HepG2 (cell line): ENCODE results near the gene RIMBP2. TPM values are rescaled to one million over a fixed set of nuclear protein-coding genes. Genes with fewer than 3 reads are reported as not detected.

Source experiments
- ATAC-seq: fragments of 200-7000 bp; cut with Tn5 transposase; 3 replicates; pipeline ENCODE4 v1.9.1; 2020; ENCODE audit warnings: mild to moderate bottlenecking, moderate library complexity
- BruUV-seq: library from RNA; stranded (reverse); fragments of 400-500 nt; replicated peaks from 2 replicates; lab custom pipeline; 2021; lab: Mats Ljungman, UMichigan
- CTCF ChIA-PET: fragments of 300-600 bp; formaldehyde crosslinking; extraction: SDS; loops from one replicate; lab custom pipeline; 2021; ENCODE audit warnings: low total read pairs, inconsistent platforms, low intra/inter-chr PET ratio; lab: Yijun Ruan, JAX
- POLR2A ChIA-PET: fragments of 350-600 bp; sonication (Branson Sonifier 250); formaldehyde crosslinking; loops from one replicate; lab custom pipeline; 2020; ENCODE audit warnings: antibody characterized with exemption, inconsistent platforms; lab: Yijun Ruan, JAX
- DNase-seq: peaks from one replicate; pipeline ENCODE4 v3.0.0-alpha.2; 2015; ENCODE audit warnings: low spot score
- FAIRE-seq: peaks from 3 replicates; lab custom pipeline; 2011; peaks lifted over from hg19 to GRCh38; lab: Jason Lieb, UNC
- H2AFZ ChIP-seq: one replicate; pipeline ENCODE4 v1.6.1; 2011; ENCODE audit warnings: low read length, inconsistent platforms
- H3K27ac ChIP-seq: fragments of 300-600 bp; 3 replicates; pipeline ENCODE4 v1.8.0; 2011; ENCODE audit warnings: mixed run types, mild to moderate bottlenecking, mixed read lengths, low read length, inconsistent platforms; ENCODE audit not compliant: insufficient read depth; ENCODE audit errors: extremely low read length
- H3K27me3 ChIP-seq, 2 experiments: fragments of 200-600 bp in 1 of 2; 2 replicates in 1 of 2; 3 replicates in 1 of 2; pipeline versions ENCODE4 v1.6.0 to v1.8.0; 2011; ENCODE audit warnings: low read length in 2 of 2, mild to moderate bottlenecking in 2 of 2, moderate library complexity in 2 of 2, inconsistent platforms in 1 of 2; ENCODE audit not compliant: insufficient read depth in 2 of 2, control insufficient read depth in 1 of 2
- H3K36me3 ChIP-seq, 2 experiments: fragments of 200-600 bp in 1 of 2; replicated peaks in 1 of 2; 2 replicates in 1 of 2; 3 replicates in 1 of 2; pipeline versions ENCODE4 v1.5.1 to v1.8.0; 2011; ENCODE audit warnings: low read length in 2 of 2, inconsistent platforms in 1 of 2; ENCODE audit not compliant: insufficient read depth in 2 of 2, control insufficient read depth in 1 of 2
- H3K4me1 ChIP-seq: 2 replicates; pipeline ENCODE4 v1.5.1; 2012; ENCODE audit warnings: low read length, inconsistent platforms; ENCODE audit not compliant: insufficient read depth
- H3K4me2 ChIP-seq: 2 replicates; pipeline ENCODE4 v1.6.0; 2011; ENCODE audit warnings: low read depth, low read length, inconsistent platforms
- H3K4me3 ChIP-seq, 3 experiments: fragments of 200-600 bp in 1 of 3; sonication (generic), shearing (Covaris generic) in 1 of 3; replicated peaks in 1 of 3; 2 replicates each; pipeline ENCODE4 v1.5.1; 2011 to 2016; ENCODE audit warnings: low read length in 3 of 3, inconsistent platforms in 2 of 3, low read depth in 2 of 3, mild to moderate bottlenecking in 2 of 3, control low read depth in 1 of 3, mixed read lengths in 1 of 3; ENCODE audit not compliant: insufficient read depth in 1 of 3
- H3K79me2 ChIP-seq: one replicate; pipeline ENCODE4 v1.6.1; 2011; ENCODE audit warnings: low read length, inconsistent platforms; ENCODE audit not compliant: insufficient read depth
- H3K9ac ChIP-seq: 2 replicates; pipeline ENCODE4 v1.6.0; 2011; ENCODE audit warnings: mild to moderate bottlenecking, low read depth, low read length, inconsistent platforms; ENCODE audit not compliant: insufficient read depth
- H3K9me3 ChIP-seq: 2 replicates; pipeline ENCODE4 v1.5.1; 2012; ENCODE audit warnings: mild to moderate bottlenecking, low read length
- H4K20me1 ChIP-seq: 2 replicates; pipeline ENCODE4 v1.6.0; 2011; ENCODE audit warnings: inconsistent platforms, mild to moderate bottlenecking, low read length, moderate library complexity; ENCODE audit not compliant: insufficient read depth
- HIVEP1 ChIP-seq: sonication (generic); formaldehyde crosslinking; IDR thresholded peaks from 2 replicates; pipeline ENCODE4 v1.4.0; 2020; ENCODE audit warnings: mild to moderate bottlenecking, missing genetic modification reagents
- NR0B2 ChIP-seq: sonication (generic); formaldehyde crosslinking; IDR thresholded peaks from 2 replicates; pipeline ENCODE4 v1.4.0; 2020; ENCODE audit warnings: mild to moderate bottlenecking, missing genetic modification reagents
- REST ChIP-seq, 2 experiments: IDR thresholded peaks; 2 replicates each; pipeline ENCODE4 v1.6.1; 2011 to 2012; ENCODE audit warnings: low read length in 2 of 2, borderline replicate concordance in 1 of 2, low read depth in 1 of 2, mild to moderate bottlenecking in 1 of 2, moderate library complexity in 1 of 2
- SRF ChIP-seq: IDR thresholded peaks from 2 replicates; pipeline ENCODE4 v1.6.1; 2011; ENCODE audit warnings: mild to moderate bottlenecking, low read depth, low read length, moderate library complexity
- WGBS: methylation state at CpG from one replicate; pipeline ENCODE4 v1.1.6; 2017; ENCODE audit warnings: low lambda C conversion rate; 5-methylcytosine and 5-hydroxymethylcytosine counted together
- in situ Hi-C: cut with HindIII; loops from 2 replicates; pipeline ENCODE4 v1.10.0; 2017; ENCODE audit warnings: low pct_unique_long_range_greater_than_20kb; ENCODE audit not compliant: extremely low pct_ligation_motif_present
- intact Hi-C: fragments of 100-400 bp; cut with micrococcal nuclease; formaldehyde crosslinking; loops from one replicate; pipeline ENCODE4 v1.10.0; 2022; ENCODE audit not compliant: unreplicated experiment
- polyA plus RNA-seq, 8 experiments: library from polyadenylated mRNA; depleted of rRNA in 3 of 8; stranded (reverse) in 7 of 8; unstranded in 1 of 8; fragments of >200 nt; fragmentation: Illumina TruSeq in 4 of 8; extraction: Trizol in 4 of 8; gene quantifications; 2 replicates each; pipeline versions ENCODE4 v1.2.1 to v1.2.3, GENCODE V29; 2011 to 2016; ENCODE audit warnings: low read depth in 4 of 8, missing spikeins in 1 of 8, mixed read lengths in 1 of 8; ENCODE audit not compliant: insufficient read depth in 1 of 8
- total RNA-seq, 5 experiments: library from RNA; depleted of rRNA; stranded (reverse); fragments of >200 nt; fragmentation: Illumina TruSeq; extraction: Trizol; gene quantifications; 2 replicates each; pipeline ENCODE4 v1.2.3, GENCODE V29; 2016; ENCODE audit warnings: low read depth in 1 of 5

Gene RIMBP2
- total and polyA plus RNA-seq, 2 of the 13 experiments (the other 11 are each of a cell fraction or from before 2014, with no cell fraction given), result 0.03 TPM; not detected in 1

- TF ChIP-seq REST (IDR thresholded peaks at IDR 0.05; ENCODE audit: borderline replicate concordance in 1 of 2, low read depth in 1 of 2, low read length in 2 of 2), result no peak
These were observed 238.8 kb downstream of the RIMBP2 start (continued) for GRCh38 chr12:130477266-130477665.

- POLR2A ChIA-PET, result no interaction called here
- CTCF ChIA-PET, result no interaction called here
- intact Hi-C loops (no loop called here), in situ Hi-C loops (no loop called here)
- Histone ChIP-seq H3K4me2 (no peak overlapping the region), H4K20me1 (no peaks in the 10 kb centered on the region), H3K27ac (no peak overlapping the region), H3K9ac (no peak overlapping the region), H2AFZ (no peak overlapping the region), H3K4me1 (no peaks in the 10 kb centered on the region), H3K36me3 (no peaks in the 10 kb centered on the region), H3K79me2 (no peaks in the 10 kb centered on the region), H3K4me3 (no peak overlapping the region), H3K27me3 (peaks cover 6 to 93% of the 10 kb centered on the region in 2 experiments; a peak in 4 of 5 replicates), H3K9me3 (no peaks in the 10 kb centered on the region)
- no TSS peak for BruUV-seq
- ATAC-seq (no peak), FAIRE-seq (no peak), DNase-seq (no peak)
- no peak for TF ChIP-seq HIVEP1 (CRISPR knock-in tag)
- no peak for TF ChIP-seq SRF
- no peak for TF ChIP-seq NR0B2 (CRISPR knock-in tag)
- 3% methylated on average over 19 of the region's 20 CpGs for WGBS
These were observed 239.5 kb downstream of the RIMBP2 start for GRCh38 chr12:130476451-130477135.
